ENCODE results near the gene HEXD.
A peak's percentile ranks its signal among the peaks of the same experiment; 100 is the strongest.
"Not testable (repeated sequence)": the region's sequence is repeated elsewhere in the genome, so short reads cannot be mapped to it uniquely, and the experiment has no call there.

The HEXD gene

GRCh38 chr17:82397449-82398335 lies 20.5 kb upstream of the HEXD start:
- DNase-seq (ENCODE audit: low read depth) = no peak

- DNase-seq (ENCODE audit: low read depth) = no peak
Observed at GRCh38 chr17:82399041-82399441, 19.1 kb upstream of the HEXD start.

GRCh38 chr17:82399601-82400101 lies 18.5 kb upstream of the HEXD start:
- no peak for DNase-seq (ENCODE audit: low read depth)

GRCh38 chr17:82400206-82400605 lies 17.9 kb upstream of the HEXD start:
- DNase-seq (ENCODE audit: low read depth) = no peak

GRCh38 chr17:82400830-82401229 lies 17.3 kb upstream of the HEXD start:
- peak; percentile 43 for DNase-seq (ENCODE audit: low read depth)

- no peak for DNase-seq (ENCODE audit: low read depth)
Observed at GRCh38 chr17:82402865-82403264, 15.3 kb upstream of the HEXD start.

- DNase-seq (ENCODE audit: low read depth) = no peak
Observed at GRCh38 chr17:82403662-82404660, 14.2 kb upstream of the HEXD start.

GRCh38 chr17:82405051-82405450 lies 13.1 kb upstream of the HEXD start:
- DNase-seq (ENCODE audit: low read depth) = no peak

GRCh38 chr17:82406131-82406671 lies 11.9 kb upstream of the HEXD start:
- DNase-seq (ENCODE audit: low read depth) = no peak

GRCh38 chr17:82407255-82407654 lies 10.9 kb upstream of the HEXD start:
- no peak for DNase-seq (ENCODE audit: low read depth)

- DNase-seq (ENCODE audit: low read depth) = no peak
Observed at GRCh38 chr17:82408288-82408937, 9.7 kb upstream of the HEXD start.

GRCh38 chr17:82408938-82409318 lies 9.2 kb upstream of the HEXD start:
- DNase-seq (ENCODE audit: low read depth) = no peak

- DNase-seq (ENCODE audit: low read depth) = no peak
Observed at GRCh38 chr17:82410014-82410716, 8.0 kb upstream of the HEXD start.

GRCh38 chr17:82411396-82412053 lies 6.6 kb upstream of the HEXD start:
- DNase-seq (ENCODE audit: low read depth) = no peak

GRCh38 chr17:82412081-82412480 lies 6.1 kb upstream of the HEXD start:
- not testable (repeated sequence) for DNase-seq (ENCODE audit: low read depth)

- no peak for DNase-seq (ENCODE audit: low read depth)
Observed at GRCh38 chr17:82412535-82413520, 5.3 kb upstream of the HEXD start.

- DNase-seq (ENCODE audit: low read depth) = peak; percentile 64
Observed at GRCh38 chr17:82414548-82415281, 3.4 kb upstream of the HEXD start.

- DNase-seq (ENCODE audit: low read depth) = no peak
Observed at GRCh38 chr17:82415336-82415735, 2.8 kb upstream of the HEXD start.

GRCh38 chr17:82415786-82416185 lies 2.4 kb upstream of the HEXD start:
- no peak for DNase-seq (ENCODE audit: low read depth)

Measured in activated T-cell treated with anti-CD3 and anti-CD28 coated beads for 24 hours (primary cell).